K562 (cell line): ENCODE data around the gene SPI1. TPM values are rescaled to one million over a fixed set of nuclear protein-coding genes. Genes with fewer than 3 reads are reported as not detected.

Experiments used
- AFF4 ChIP-seq: sonication (generic); formaldehyde crosslinking; IDR thresholded peaks from 2 replicates; pipeline ENCODE4 v1.8.0; 2023; ENCODE audit warnings: mild to moderate bottlenecking, missing genetic modification reagents
- CBX3 ChIP-seq, 2 experiments: IDR thresholded peaks; 1 replicate in 1 of 2; 2 replicates in 1 of 2; pipeline ENCODE4 v1.6.1; 2012; ENCODE audit warnings: inconsistent platforms in 2 of 2, low read length in 2 of 2, borderline replicate concordance in 1 of 2, control low read depth in 1 of 2
- CBX5 ChIP-seq: IDR thresholded peaks from 2 replicates; pipeline ENCODE4 v1.6.1; 2014; ENCODE audit warnings: low read depth, borderline replicate concordance
- E2F1 ChIP-seq: sonication (generic); formaldehyde crosslinking; IDR thresholded peaks from 2 replicates; pipeline ENCODE4 v1.8.1; 2023; ENCODE audit warnings: mild to moderate bottlenecking, missing genetic modification reagents, moderate library complexity
- E2F5 ChIP-seq: sonication (generic); formaldehyde crosslinking; IDR thresholded peaks from 2 replicates; pipeline ENCODE4 v1.8.0; 2022; ENCODE audit warnings: mild to moderate bottlenecking, missing genetic modification reagents
- EGR1 ChIP-seq: fragments of 450-650 bp; conservative IDR thresholded peaks from 2 replicates; pipeline ENCODE4 v1.6.1; 2017; ENCODE audit warnings: mild to moderate bottlenecking
- HDAC3 ChIP-seq: fragments of 450-650 bp; IDR thresholded peaks from 2 replicates; pipeline ENCODE4 v1.6.1; 2018; ENCODE audit warnings: borderline replicate concordance, mild to moderate bottlenecking, moderate library complexity; ENCODE audit not compliant: partially characterized antibody
- MAZ ChIP-seq, 2 experiments: fragments of 450-650 bp in 1 of 2; sonication (generic) in 1 of 2; formaldehyde crosslinking; IDR thresholded peaks in 1 of 2; conservative IDR thresholded peaks in 1 of 2; 2 replicates each; pipeline versions ENCODE4 v1.4.0 to v1.5.0; 2020; ENCODE audit warnings: mild to moderate bottlenecking in 1 of 2, missing genetic modification reagents in 1 of 2
- MNT ChIP-seq, 2 experiments: fragments of 450-650 bp; conservative IDR thresholded peaks; 2 replicates each; pipeline ENCODE4 v1.6.1; 2017; ENCODE audit warnings: mild to moderate bottlenecking in 2 of 2, moderate library complexity in 2 of 2
- PHF21A ChIP-seq: fragments of 450-650 bp; IDR thresholded peaks from 2 replicates; pipeline ENCODE4 v1.6.1; 2017; ENCODE audit warnings: low read depth, borderline replicate concordance
- PYGO2 ChIP-seq: fragments of 450-650 bp; IDR thresholded peaks from 2 replicates; pipeline ENCODE4 v1.6.1; 2016; ENCODE audit warnings: mild to moderate bottlenecking, missing genetic modification characterization, moderate library complexity, missing compliant biosample characterization
- SMARCA4 ChIP-seq: fragments of 450-650 bp; IDR thresholded peaks from 2 replicates; pipeline ENCODE4 v1.6.1; 2016
- TRIM24 ChIP-seq, 2 experiments: fragments of 450-650 bp; IDR thresholded peaks; 2 replicates each; pipeline ENCODE4 v1.6.1; 2016
- YY1 ChIP-seq, 3 experiments: IDR thresholded peaks; 2 replicates each; pipeline ENCODE4 v1.6.1; 2011; ENCODE audit warnings: low read length in 2 of 3, mild to moderate bottlenecking in 2 of 3, moderate library complexity in 2 of 3, borderline replicate concordance in 1 of 3, control low read depth in 1 of 3, low read depth in 1 of 3; ENCODE audit not compliant: insufficient read depth in 3 of 3, insufficient replicate concordance in 2 of 3, control insufficient read depth in 1 of 3, insufficient read length in 1 of 3; ENCODE audit errors: extremely low read depth in 1 of 3
- ZBTB12 ChIP-seq: fragments of 250-450 bp; sonication (Bioruptor Pico); IDR thresholded peaks from 2 replicates; pipeline ENCODE4 v1.4.0; 2020
- ZBTB17 ChIP-seq: fragments of 450-650 bp; formaldehyde crosslinking; IDR thresholded peaks from 2 replicates; pipeline ENCODE4 v1.4.0; 2020; ENCODE audit warnings: mild to moderate bottlenecking
- polyA plus RNA-seq, 8 experiments: library from polyadenylated mRNA; depleted of rRNA in 4 of 8; stranded (reverse) in 5 of 8; unstranded in 3 of 8; fragments of >200 nt; fragmentation: Nextera tagmentation in 2 of 8; fragmentation: Illumina TruSeq in 1 of 8; extraction: Ambion mirVana in 2 of 8; extraction: Trizol in 1 of 8; gene quantifications; 2 replicates each; pipeline versions ENCODE4 v1.2.1 to v1.2.3, GENCODE V29; 2011 to 2014; ENCODE audit warnings: inconsistent platforms in 1 of 8, missing spikeins in 1 of 8
- total RNA-seq, 7 experiments: library from RNA; depleted of rRNA in 6 of 7; stranded (reverse); fragments of >200 nt in 6 of 7; fragmentation: Illumina TruSeq in 2 of 7; extraction: Trizol in 2 of 7; gene quantifications; 2 replicates each; pipeline versions ENCODE4 v1.2.1 to v1.2.3, GENCODE V29; 2011 to 2021; ENCODE audit warnings: low replicate concordance in 1 of 7

Gene SPI1
- total and polyA plus RNA-seq, 9 of the 15 experiments (the other 6 are each of a cell fraction or from before 2014, with no cell fraction given): 0.10 to 33.7 (median 10.3) TPM

GRCh38 chr11:47378010-47378835 lies at the start of gene SPI1 (continued):
- TF ChIP-seq PYGO2 (tag) (no peak), ZBTB12 (CRISPR knock-in tag) (0 out of 2 replicates have a peak, but pooled peaks have one; percentile 31), HDAC3 (no peak), PHF21A (0 out of 2 replicates have a peak, but pooled peaks have one; percentile 67), ZBTB17 (CRISPR knock-in tag) (no peak), CBX5 (peak; percentile 49; the same call in 1 of the 2 replicates), E2F1 (CRISPR knock-in tag) (no peak), EGR1 (0 out of 2 replicates have a peak, but pooled peaks have one; percentile 23), TRIM24 (IDR thresholded peaks at IDR 0.05) (peak; percentile 8 to 56; a peak in 1 of 4 replicates), SMARCA4 (peak; percentile 95), MNT (conservative IDR thresholded peaks at IDR 0.05) (peak; percentile 15 to 62; a peak in 2 of 4 replicates), E2F5 (CRISPR knock-in tag) (no peak), CBX3 (IDR thresholded peaks at IDR 0.05; ENCODE audit: borderline replicate concordance in 1 of 2, low read length in 2 of 2) (peak in 1 of 2 experiments; percentile 81; a peak in 1 of 3 replicates), YY1 (IDR thresholded peaks at IDR 0.05; ENCODE audit: borderline replicate concordance in 1 of 3, control insufficient read depth in 1 of 3, extremely low read depth in 1 of 3, insufficient read depth in 3 of 3, insufficient read length in 1 of 3, insufficient replicate concordance in 2 of 3, low read depth in 1 of 3, low read length in 2 of 3) (peak in 2 of 3 experiments; percentile 54 to 61), MAZ (CRISPR knock-in tag; conservative IDR thresholded peaks at IDR 0.05 in 1 of 2, IDR thresholded peaks at IDR 0.05 in 1 of 2) (peak; percentile 94 to 97), AFF4 (CRISPR knock-in tag) (peak; percentile 95; the same call in 1 of the 2 replicates)
